Endothelial cell of umbilical vein (primary cell): Measurements from ENCODE around the gene RPL15. TPM values are rescaled to one million over a fixed set of nuclear protein-coding genes. Genes with fewer than 3 reads are reported as not detected.

Experiments used
- BruUV-seq: library from RNA; stranded (reverse); fragments of 400-500 nt; replicated peaks from 2 replicates; lab custom pipeline; 2021; lab: Mats Ljungman, UMichigan
- CTCF ChIA-PET: fragments of 300-600, 350-600 bp; sonication (Branson Sonifier 250); formaldehyde crosslinking; loops from one replicate; lab custom pipeline; 2021; ENCODE audit warnings: antibody characterized with exemption, inconsistent platforms; lab: Charles Lee
- POLR2A ChIA-PET: fragments of 300-600, 350-600 bp; sonication (Branson Sonifier 250); formaldehyde crosslinking; loops from one replicate; lab custom pipeline; 2021; ENCODE audit warnings: antibody characterized with exemption, inconsistent platforms; lab: Charles Lee
- DNase-seq: peaks from one replicate; pipeline ENCODE4 v3.0.0-alpha.2; 2011; ENCODE audit warnings: low read depth, low spot score
- FAIRE-seq: peaks from 2 replicates; lab custom pipeline; 2011; peaks lifted over from hg19 to GRCh38; lab: Jason Lieb, UNC
- H2AFZ ChIP-seq: 2 replicates; pipeline ENCODE4 v1.6.0; 2012; ENCODE audit warnings: low read depth, low read length, control low read depth, inconsistent platforms
- H3K27ac ChIP-seq: 2 replicates; pipeline ENCODE4 v1.5.1; 2011; ENCODE audit warnings: low read depth, mild to moderate bottlenecking, control low read depth, low read length, moderate library complexity; ENCODE audit not compliant: insufficient read depth
- H3K27me3 ChIP-seq, 2 experiments: 2 replicates each; pipeline versions ENCODE4 v1.6.0 to v1.6.1; 2011; ENCODE audit warnings: low read length in 2 of 2, mixed read lengths in 1 of 2; ENCODE audit not compliant: control insufficient read depth in 2 of 2, insufficient read depth in 2 of 2
- H3K36me3 ChIP-seq, 2 experiments: 2 replicates in 1 of 2; 3 replicates in 1 of 2; pipeline ENCODE4 v1.5.1; 2011; ENCODE audit warnings: low read length in 2 of 2, mild to moderate bottlenecking in 1 of 2, moderate library complexity in 1 of 2; ENCODE audit not compliant: control insufficient read depth in 2 of 2, insufficient read depth in 2 of 2; ENCODE audit errors: extremely low read depth in 1 of 2
- H3K4me1 ChIP-seq: 3 replicates; pipeline ENCODE4 v1.5.1; 2011; ENCODE audit warnings: mild to moderate bottlenecking, low read length; ENCODE audit not compliant: control insufficient read depth, insufficient read depth; ENCODE audit errors: extremely low read depth
- H3K4me2 ChIP-seq: 2 replicates; pipeline ENCODE4 v1.6.1; 2011; ENCODE audit warnings: low read length, control low read depth, mixed read lengths; ENCODE audit not compliant: insufficient read depth
- H3K4me3 ChIP-seq, 3 experiments: fragments of 200-600 bp in 1 of 3; sonication (generic), shearing (Covaris generic) in 1 of 3; replicated peaks in 1 of 3; 2 replicates each; pipeline ENCODE4 v1.5.1; 2011 to 2016; ENCODE audit warnings: control low read depth in 3 of 3, low read length in 3 of 3, mild to moderate bottlenecking in 2 of 3, inconsistent platforms in 1 of 3, low read depth in 1 of 3, moderate library complexity in 1 of 3; ENCODE audit not compliant: insufficient read depth in 1 of 3
- H3K79me2 ChIP-seq: 2 replicates; pipeline ENCODE4 v1.6.0; 2012; ENCODE audit warnings: low read length, inconsistent platforms; ENCODE audit not compliant: control insufficient read depth, insufficient read depth
- H3K9ac ChIP-seq: replicated peaks from 2 replicates; pipeline ENCODE3; 2011; ENCODE audit warnings: low read length, control low read depth; ENCODE audit not compliant: insufficient read depth; ENCODE audit errors: extremely low read depth
- H3K9me1 ChIP-seq: replicated peaks from 3 replicates; pipeline ENCODE4 v1.6.0; 2011; ENCODE audit warnings: mild to moderate bottlenecking, low read length; ENCODE audit not compliant: control insufficient read depth, insufficient read depth; ENCODE audit errors: extremely low read depth
- H3K9me3 ChIP-seq: replicated peaks from 2 replicates; pipeline ENCODE4 v1.5.1; 2012; ENCODE audit warnings: low read length, inconsistent platforms; ENCODE audit not compliant: control insufficient read depth, insufficient read depth
- H4K20me1 ChIP-seq: replicated peaks from 2 replicates; pipeline ENCODE3; 2011; ENCODE audit warnings: mild to moderate bottlenecking, low read length; ENCODE audit not compliant: control insufficient read depth, insufficient read depth; ENCODE audit errors: extremely low read depth
- FOS ChIP-seq: IDR thresholded peaks from 2 replicates; pipeline ENCODE4 v1.6.1; 2011; ENCODE audit warnings: mild to moderate bottlenecking, low read length, moderate library complexity, borderline replicate concordance; ENCODE audit not compliant: insufficient read depth
- GATA2 ChIP-seq: IDR thresholded peaks from 2 replicates; pipeline ENCODE4 v1.7.0; 2011; ENCODE audit warnings: low read depth, mild to moderate bottlenecking, moderate library complexity, mixed read lengths, low read length; ENCODE audit not compliant: insufficient read length, insufficient read depth
- JUN ChIP-seq: IDR thresholded peaks from 2 replicates; pipeline ENCODE4 v1.6.1; 2011; ENCODE audit warnings: borderline replicate concordance, low read depth; ENCODE audit not compliant: insufficient read length, insufficient read depth
- POLR2A ChIP-seq: IDR thresholded peaks from 2 replicates; pipeline ENCODE4 v1.6.1; 2012; ENCODE audit warnings: low read depth, mild to moderate bottlenecking, control low read depth, low read length
- POLR2AphosphoS5 ChIP-seq: IDR thresholded peaks from 2 replicates; pipeline ENCODE4 v1.6.1; 2012; ENCODE audit warnings: low read depth, mild to moderate bottlenecking, control low read depth, low read length, moderate library complexity; ENCODE audit not compliant: insufficient read depth
- dilution Hi-C: fragments of 300-500 bp; cut with MboI; formaldehyde crosslinking; loops from one replicate; pipeline ENCODE4 v1.15.0; 2019; ENCODE audit warnings: low sequenced_read_pairs; ENCODE audit not compliant: extremely low pct_ligation_motif_present
- intact Hi-C: fragments of 100-400 bp; cut with micrococcal nuclease; formaldehyde crosslinking; loops from one replicate; pipeline ENCODE4 v1.10.0; 2022
- polyA plus RNA-seq, 4 experiments: library from polyadenylated mRNA; depleted of rRNA in 3 of 4; stranded (reverse) in 3 of 4; unstranded in 1 of 4; fragments of >200 nt; gene quantifications; 2 replicates each; pipeline versions ENCODE4 v1.2.1 to v1.2.3, GENCODE V29; 2011 to 2012; ENCODE audit warnings: missing spikeins in 1 of 4
- total RNA-seq: library from RNA; stranded (reverse); gene quantifications from 2 replicates; pipeline ENCODE4 v1.2.3, GENCODE V29; 2021
- TF ChIP-seq, protein P1 (sequence below), 2 donors: IDR thresholded peaks; 1 replicate in 1 of 2; 2 replicates in 1 of 2; pipeline ENCODE4 v1.5.1; 2011; ENCODE audit warnings: low read length in 2 of 2, mild to moderate bottlenecking in 2 of 2, moderate library complexity in 2 of 2, control low read depth in 1 of 2, inconsistent platforms in 1 of 2, low read depth in 1 of 2; ENCODE audit not compliant: insufficient read depth in 1 of 2; ENCODE audit errors: extremely low read depth in 1 of 2

Gene RPL15
- total and polyA plus RNA-seq, 2 donors (not counting 3 experiments of a cell fraction or from before 2014, with no cell fraction given): 1,901 to 5,777 TPM

DNA sequence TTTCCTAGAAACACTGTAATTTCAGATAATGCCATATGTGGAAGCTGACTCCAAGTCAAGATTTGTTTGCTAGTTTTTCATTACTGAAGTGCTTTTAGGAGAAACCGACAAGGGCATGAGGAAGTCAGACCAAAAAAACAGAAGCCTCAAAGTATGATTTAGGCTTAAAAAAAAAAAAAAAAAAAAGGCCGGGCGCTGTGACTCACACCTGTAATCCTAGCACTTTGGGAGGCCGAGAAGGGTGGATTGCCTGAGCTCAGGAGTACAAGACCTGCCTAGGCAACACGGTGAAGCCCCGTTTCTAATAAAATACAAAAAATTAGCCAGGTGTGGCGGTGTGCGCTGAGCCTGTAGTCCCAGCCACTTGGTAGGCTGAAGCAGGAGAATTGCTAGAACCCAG lies 11.6 kb downstream of the RPL15 start:
- H3K27ac ChIP-seq: no peak overlapping the region
- no peaks in the 10 kb centered on the region for H3K4me1 ChIP-seq
- DNase-seq (no peak), FAIRE-seq (no peak)
- no peaks in the 10 kb centered on the region for H3K9me3 ChIP-seq
- BruUV-seq: no TSS peak
- ChIA-PET POLR2A (interaction anchor here (1.2 kb wide), 1 partner anchor 12 kb away, joined by 3 read pairs; the partner anchor contains the start of genes NKIRAS1 and RPL15), CTCF (no interaction called here)
- H3K36me3 ChIP-seq: no peaks in the 10 kb centered on the region
- peaks cover 0 to 5% of the 10 kb centered on the region in 2 experiments for H3K27me3 ChIP-seq
- intact Hi-C loops: no loop called here
- H3K9ac ChIP-seq: no peak overlapping the region
- H3K4me3 ChIP-seq: no peak overlapping the region
- H3K79me2 ChIP-seq: no peaks in the 10 kb centered on the region
- TF ChIP-seq FOS: no peak
- dilution Hi-C loops: no loop called here
- H3K9me1 ChIP-seq: no peaks in the 10 kb centered on the region
- no peak overlapping the region for H2AFZ ChIP-seq
- no peaks in the 10 kb centered on the region for H4K20me1 ChIP-seq
- no peak overlapping the region for H3K4me2 ChIP-seq

DNA sequence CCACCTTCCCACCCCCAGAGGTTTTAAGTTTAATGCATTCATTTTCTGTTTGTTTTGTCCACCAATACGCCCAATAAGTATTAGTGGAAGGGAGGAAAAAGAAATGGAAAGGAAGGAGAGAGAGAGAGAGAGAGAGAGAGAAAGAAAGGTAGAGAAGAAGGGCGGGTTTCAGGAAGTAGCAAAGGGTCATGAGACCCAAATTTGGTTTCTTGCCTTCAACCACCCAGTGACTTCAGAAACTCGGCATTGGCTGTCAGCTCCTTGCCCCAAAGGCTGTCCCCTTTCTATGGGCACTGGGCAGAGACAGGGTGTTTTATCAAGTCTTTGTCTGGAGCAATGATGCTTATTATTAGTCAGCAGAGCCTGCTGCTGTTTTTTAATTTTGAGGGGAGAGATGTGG lies 14.7 kb downstream of the RPL15 start:
- Histone ChIP-seq H3K79me2 (no peaks in the 10 kb centered on the region), H3K9ac (no peak overlapping the region), H3K27ac (no peak overlapping the region), H3K9me3 (no peaks in the 10 kb centered on the region), H2AFZ (no peak overlapping the region), H4K20me1 (no peaks in the 10 kb centered on the region), H3K27me3 (peaks cover 0 to 5% of the 10 kb centered on the region in 2 experiments), H3K36me3 (no peaks in the 10 kb centered on the region), H3K4me2 (no peak overlapping the region), H3K9me1 (no peaks in the 10 kb centered on the region), H3K4me3 (no peak overlapping the region), H3K4me1 (no peaks in the 10 kb centered on the region)
- TF ChIP-seq JUN (no peak), GATA2 (no peak), POLR2A (no peak), POLR2AphosphoS5 (no peak), FOS (no peak)
- TF ChIP-seq, protein P1, sequence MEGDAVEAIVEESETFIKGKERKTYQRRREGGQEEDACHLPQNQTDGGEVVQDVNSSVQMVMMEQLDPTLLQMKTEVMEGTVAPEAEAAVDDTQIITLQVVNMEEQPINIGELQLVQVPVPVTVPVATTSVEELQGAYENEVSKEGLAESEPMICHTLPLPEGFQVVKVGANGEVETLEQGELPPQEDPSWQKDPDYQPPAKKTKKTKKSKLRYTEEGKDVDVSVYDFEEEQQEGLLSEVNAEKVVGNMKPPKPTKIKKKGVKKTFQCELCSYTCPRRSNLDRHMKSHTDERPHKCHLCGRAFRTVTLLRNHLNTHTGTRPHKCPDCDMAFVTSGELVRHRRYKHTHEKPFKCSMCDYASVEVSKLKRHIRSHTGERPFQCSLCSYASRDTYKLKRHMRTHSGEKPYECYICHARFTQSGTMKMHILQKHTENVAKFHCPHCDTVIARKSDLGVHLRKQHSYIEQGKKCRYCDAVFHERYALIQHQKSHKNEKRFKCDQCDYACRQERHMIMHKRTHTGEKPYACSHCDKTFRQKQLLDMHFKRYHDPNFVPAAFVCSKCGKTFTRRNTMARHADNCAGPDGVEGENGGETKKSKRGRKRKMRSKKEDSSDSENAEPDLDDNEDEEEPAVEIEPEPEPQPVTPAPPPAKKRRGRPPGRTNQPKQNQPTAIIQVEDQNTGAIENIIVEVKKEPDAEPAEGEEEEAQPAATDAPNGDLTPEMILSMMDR (IDR thresholded peaks at IDR 0.05; ENCODE audit: extremely low read depth in 1 of 2, insufficient read depth in 1 of 2, low read depth in 1 of 2, low read length in 2 of 2): no peak
- dilution Hi-C loops (no loop called here), intact Hi-C loops (no loop called here)
- FAIRE-seq (no peak), DNase-seq (no peak)
- BruUV-seq: no TSS peak
- POLR2A ChIA-PET: no interaction called here
- CTCF ChIA-PET: no interaction called here
